Vagina (tissue), 2 donors: ENCODE data around the gene CLMP. TPM values are rescaled to one million over a fixed set of nuclear protein-coding genes. Genes with fewer than 3 reads are reported as not detected.

Experiments used
- DNase-seq, 2 donors: peaks; one replicate each; pipeline ENCODE4 v3.0.0-alpha.2; 2017; ENCODE audit errors: extremely low spot score in 2 of 2
- H3K27ac ChIP-seq: fragments of 200-600 bp; sonication (generic); one replicate; pipeline ENCODE4 v1.5.1; 2019
- H3K27me3 ChIP-seq: fragments of 200-600 bp; sonication (generic); one replicate; pipeline ENCODE4 v1.5.1; 2019
- H3K36me3 ChIP-seq, 2 donors: fragments of 200-600 bp; sonication (generic); one replicate each; pipeline ENCODE4 v1.5.1; 2017 to 2019
- H3K4me1 ChIP-seq: fragments of 200-600 bp; sonication (generic); one replicate; pipeline ENCODE4 v1.5.1; 2019
- H3K4me3 ChIP-seq, 2 donors: fragments of 200-600 bp; sonication (generic); 1 replicate in 1 of 2; 2 replicates in 1 of 2; pipeline ENCODE4 v1.5.1; 2016 to 2019
- H3K9me3 ChIP-seq: fragments of 200-600 bp; sonication (generic); one replicate; pipeline ENCODE4 v1.5.1; 2019
- CTCF ChIP-seq, 3 experiments: fragments of 450-650 bp in 2 of 3; fragments of 200-600 bp in 1 of 3; sonication (generic) in 1 of 3; IDR thresholded peaks; one replicate each; pipeline ENCODE4 v1.5.1; 2017 to 2019; ENCODE audit warnings: antibody characterized with exemption in 3 of 3, mild to moderate bottlenecking in 2 of 3, moderate library complexity in 2 of 3
- POLR2A ChIP-seq, 2 donors: fragments of 450-650 bp; IDR thresholded peaks; one replicate each; pipeline ENCODE4 v1.6.1; 2017; ENCODE audit warnings: antibody characterized with exemption in 2 of 2, mild to moderate bottlenecking in 2 of 2, moderate library complexity in 2 of 2
- POLR2AphosphoS5 ChIP-seq, 2 donors: sonication (generic); formaldehyde crosslinking; IDR thresholded peaks; one replicate each; pipeline ENCODE4 v1.9.0; 2017; ENCODE audit warnings: antibody characterized with exemption in 2 of 2, mild to moderate bottlenecking in 2 of 2, low read depth in 1 of 2; ENCODE audit not compliant: insufficient read depth in 1 of 2
- intact Hi-C: fragments of 100-400 bp; cut with DNase I; formaldehyde crosslinking; loops from one replicate; pipeline ENCODE4 v1.15.1; 2023
- total RNA-seq: library from RNA; depleted of rRNA; stranded (reverse); fragments of >200 nt; gene quantifications from one replicate; pipeline ENCODE4 v1.2.3, GENCODE V29; 2016

CLMP gene
- total RNA-seq, 1 donor from 2014 or later, result 99.4 TPM

- TF ChIP-seq CTCF (IDR thresholded peaks at IDR 0.05), result no peak
- no peak for TF ChIP-seq POLR2AphosphoS5 (IDR thresholded peaks at IDR 0.05; ENCODE audit: insufficient read depth in 1 of 2, low read depth in 1 of 2)
- no peak for TF ChIP-seq POLR2A (IDR thresholded peaks at IDR 0.05)
- no peaks in the 10 kb centered on the region for H3K4me1 ChIP-seq
- no peak for DNase-seq
- no peak overlapping the region for H3K4me3 ChIP-seq
- H3K36me3 ChIP-seq, result no peaks in the 10 kb centered on the region
- H3K27me3 ChIP-seq, result no peaks in the 10 kb centered on the region
- H3K27ac ChIP-seq, result no peak overlapping the region
- intact Hi-C loops, result no loop called here
- H3K9me3 ChIP-seq, result no peaks in the 10 kb centered on the region
These were observed 32.9 kb upstream of the CLMP start for GRCh38 chr11:123227763-123228495.

GRCh38 chr11:123221584-123221983 lies 26.5 kb upstream of the CLMP start:
- Histone ChIP-seq H3K4me1 (no peaks in the 10 kb centered on the region), H3K36me3 (no peaks in the 10 kb centered on the region), H3K27ac (no peak overlapping the region), H3K27me3 (no peaks in the 10 kb centered on the region), H3K9me3 (no peaks in the 10 kb centered on the region), H3K4me3 (no peak overlapping the region)
- no peak for DNase-seq
- intact Hi-C loops, result no loop called here
- TF ChIP-seq POLR2A (IDR thresholded peaks at IDR 0.05) (no peak), POLR2AphosphoS5 (IDR thresholded peaks at IDR 0.05; ENCODE audit: insufficient read depth in 1 of 2, low read depth in 1 of 2) (no peak)

GRCh38 chr11:123221096-123221561 lies 26.1 kb upstream of the CLMP start:
- H3K27me3 ChIP-seq, result no peaks in the 10 kb centered on the region
- DNase-seq, result peak in 1 of 2 donors; percentile 92
- H3K4me3 ChIP-seq, result no peak overlapping the region
- intact Hi-C loops, result no loop called here
- no peaks in the 10 kb centered on the region for H3K4me1 ChIP-seq
- no peaks in the 10 kb centered on the region for H3K9me3 ChIP-seq
- no peak overlapping the region for H3K27ac ChIP-seq
- TF ChIP-seq CTCF (IDR thresholded peaks at IDR 0.05) (no peak), POLR2AphosphoS5 (IDR thresholded peaks at IDR 0.05; ENCODE audit: insufficient read depth in 1 of 2, low read depth in 1 of 2) (no peak), POLR2A (IDR thresholded peaks at IDR 0.05) (no peak)
- H3K36me3 ChIP-seq, result no peaks in the 10 kb centered on the region

GRCh38 chr11:123219066-123219690 lies 24.1 kb upstream of the CLMP start:
- H3K9me3 ChIP-seq, result no peaks in the 10 kb centered on the region
- H3K27me3 ChIP-seq, result no peaks in the 10 kb centered on the region
- no peaks in the 10 kb centered on the region for H3K4me1 ChIP-seq
- intact Hi-C loops, result no loop called here
- no peaks in the 10 kb centered on the region for H3K36me3 ChIP-seq
- peak overlapping the region; percentile 58 for H3K27ac ChIP-seq
- H3K4me3 ChIP-seq, result no peak overlapping the region
- no peak for DNase-seq
- TF ChIP-seq POLR2AphosphoS5 (IDR thresholded peaks at IDR 0.05; ENCODE audit: insufficient read depth in 1 of 2, low read depth in 1 of 2) (peak in 1 of 2 donors; percentile 30), CTCF (IDR thresholded peaks at IDR 0.05) (no peak)

GRCh38 chr11:123218451-123218850 lies 23.4 kb upstream of the CLMP start:
- H3K4me1 ChIP-seq, result no peaks in the 10 kb centered on the region
- no peak overlapping the region for H3K27ac ChIP-seq
- no peaks in the 10 kb centered on the region for H3K27me3 ChIP-seq
- no peak overlapping the region for H3K4me3 ChIP-seq
- H3K36me3 ChIP-seq, result no peaks in the 10 kb centered on the region
- no peak for DNase-seq
- intact Hi-C loops, result no loop called here
- TF ChIP-seq CTCF (IDR thresholded peaks at IDR 0.05) (no peak), POLR2AphosphoS5 (IDR thresholded peaks at IDR 0.05; ENCODE audit: insufficient read depth in 1 of 2, low read depth in 1 of 2) (no peak), POLR2A (IDR thresholded peaks at IDR 0.05) (no peak)
- H3K9me3 ChIP-seq, result no peaks in the 10 kb centered on the region
